ENCODE measurements around the gene SERPINA1.

GRCh38 chr14:94365624-94366023, 22.8 kb downstream of the SERPINA1 start:
- TF ChIP-seq, protein P1, sequence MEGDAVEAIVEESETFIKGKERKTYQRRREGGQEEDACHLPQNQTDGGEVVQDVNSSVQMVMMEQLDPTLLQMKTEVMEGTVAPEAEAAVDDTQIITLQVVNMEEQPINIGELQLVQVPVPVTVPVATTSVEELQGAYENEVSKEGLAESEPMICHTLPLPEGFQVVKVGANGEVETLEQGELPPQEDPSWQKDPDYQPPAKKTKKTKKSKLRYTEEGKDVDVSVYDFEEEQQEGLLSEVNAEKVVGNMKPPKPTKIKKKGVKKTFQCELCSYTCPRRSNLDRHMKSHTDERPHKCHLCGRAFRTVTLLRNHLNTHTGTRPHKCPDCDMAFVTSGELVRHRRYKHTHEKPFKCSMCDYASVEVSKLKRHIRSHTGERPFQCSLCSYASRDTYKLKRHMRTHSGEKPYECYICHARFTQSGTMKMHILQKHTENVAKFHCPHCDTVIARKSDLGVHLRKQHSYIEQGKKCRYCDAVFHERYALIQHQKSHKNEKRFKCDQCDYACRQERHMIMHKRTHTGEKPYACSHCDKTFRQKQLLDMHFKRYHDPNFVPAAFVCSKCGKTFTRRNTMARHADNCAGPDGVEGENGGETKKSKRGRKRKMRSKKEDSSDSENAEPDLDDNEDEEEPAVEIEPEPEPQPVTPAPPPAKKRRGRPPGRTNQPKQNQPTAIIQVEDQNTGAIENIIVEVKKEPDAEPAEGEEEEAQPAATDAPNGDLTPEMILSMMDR (conservative IDR thresholded peaks at IDR 0.05), result no peak
- no peak for TF ChIP-seq EZH2 (IDR thresholded peaks at IDR 0.05; ENCODE audit: low read depth)

Measured in PC-9 (cell line).